GM12878 (cell line): ENCODE results near the gene CNKSR3. TPM values are rescaled to one million over a fixed set of nuclear protein-coding genes. Genes with fewer than 3 reads are reported as not detected.
A peak's percentile ranks its signal among the peaks of the same experiment; 100 is the strongest.

ENCODE experiments used
- ATAC-seq: fragments of 200-7000 bp; cut with Tn5 transposase; 3 replicates; pipeline ENCODE4 v1.9.1; 2020; ENCODE audit warnings: mild to moderate bottlenecking, moderate library complexity
- BruUV-seq: library from RNA; stranded (reverse); fragments of 400-500 nt; replicated peaks from 2 replicates; lab custom pipeline; 2021; lab: Mats Ljungman, UMichigan
- CTCF ChIA-PET: fragments of 300-600 bp; sonication (Branson Sonifier 250); formaldehyde crosslinking; extraction: SDS; loops from one replicate; lab custom pipeline; 2021; ENCODE audit warnings: inconsistent platforms; lab: Yijun Ruan, JAX
- POLR2A ChIA-PET: fragments of 350-600 bp; formaldehyde crosslinking; extraction: SDS; loops from one replicate; lab custom pipeline; 2021; ENCODE audit warnings: inconsistent platforms; lab: Charles Lee
- RAD21 ChIA-PET: fragments of 300-600 bp; sonication (Branson Sonifier 250); formaldehyde crosslinking; loops from one replicate; lab custom pipeline; 2023; ENCODE audit warnings: antibody characterized with exemption; ENCODE audit not compliant: unreplicated experiment; lab: Charles Lee
- SMC1A ChIA-PET: fragments of 300-600 bp; sonication (Branson Sonifier 250); formaldehyde crosslinking; loops from one replicate; lab custom pipeline; 2023; ENCODE audit not compliant: unreplicated experiment, uncharacterized antibody; lab: Charles Lee
- DNase-seq: peaks from one replicate; pipeline ENCODE4 v3.0.0-alpha.2; 2011; ENCODE audit warnings: low read depth, low spot score
- FAIRE-seq: peaks from 3 replicates; lab custom pipeline; 2011; peaks lifted over from hg19 to GRCh38; lab: Jason Lieb, UNC
- H2AFZ ChIP-seq: 2 replicates; pipeline ENCODE4 v1.6.0; 2011; ENCODE audit warnings: low read depth, low read length, control low read depth; ENCODE audit not compliant: control insufficient read depth
- H3K27ac ChIP-seq: 2 replicates; pipeline ENCODE4 v1.5.1; 2011; ENCODE audit warnings: control low read depth; ENCODE audit not compliant: control insufficient read depth, insufficient read depth
- H3K27me3 ChIP-seq, 2 experiments: replicated peaks in 1 of 2; 2 replicates each; pipeline versions ENCODE4 v1.6.0 to v1.6.1; 2011; ENCODE audit warnings: low read length in 1 of 2; ENCODE audit not compliant: control insufficient read depth in 2 of 2, insufficient read depth in 2 of 2
- H3K36me3 ChIP-seq, 2 experiments: 2 replicates each; pipeline ENCODE4 v1.5.1; 2011; ENCODE audit warnings: low read length in 1 of 2; ENCODE audit not compliant: control insufficient read depth in 2 of 2, insufficient read depth in 2 of 2
- H3K4me1 ChIP-seq: 2 replicates; pipeline ENCODE4 v1.6.1; 2011; ENCODE audit warnings: mild to moderate bottlenecking, low read length, moderate library complexity, mixed read lengths; ENCODE audit not compliant: control insufficient read depth, insufficient read depth
- H3K4me2 ChIP-seq: 2 replicates; pipeline ENCODE4 v1.6.0; 2011; ENCODE audit warnings: control low read depth; ENCODE audit not compliant: control insufficient read depth, insufficient read depth
- H3K4me3 ChIP-seq: fragments of 200-600 bp; sonication (generic); 2 replicates; pipeline ENCODE4 v1.5.1; 2016
- H3K79me2 ChIP-seq: 2 replicates; pipeline ENCODE4 v1.6.0; 2011; ENCODE audit warnings: low read length; ENCODE audit not compliant: control insufficient read depth, insufficient read depth
- H3K9ac ChIP-seq: 2 replicates; pipeline ENCODE4 v1.8.0; 2011; ENCODE audit warnings: low read length, control low read depth, mixed read lengths; ENCODE audit not compliant: control insufficient read depth, insufficient read depth
- H3K9me3 ChIP-seq: replicated peaks from 3 replicates; pipeline ENCODE4 v1.5.1; 2011; ENCODE audit warnings: mild to moderate bottlenecking, low read length; ENCODE audit not compliant: control insufficient read depth, insufficient read depth
- H4K20me1 ChIP-seq: 2 replicates; pipeline ENCODE4 v1.6.0; 2011; ENCODE audit not compliant: control insufficient read depth, insufficient read depth
- CTCF ChIP-seq, 3 experiments: IDR thresholded peaks in 2 of 3; conservative IDR thresholded peaks in 1 of 3; 2 replicates each; pipeline ENCODE4 v1.5.1; 2011; ENCODE audit warnings: low read depth in 3 of 3, low read length in 3 of 3, mild to moderate bottlenecking in 3 of 3, control low read depth in 2 of 3, moderate library complexity in 2 of 3, inconsistent platforms in 1 of 3, mixed read lengths in 1 of 3; ENCODE audit not compliant: control insufficient read depth in 2 of 3, insufficient read depth in 1 of 3; ENCODE audit errors: extremely low read depth in 1 of 3
- CUX1 ChIP-seq: IDR thresholded peaks from 2 replicates; pipeline ENCODE4 v1.6.1; 2012; ENCODE audit warnings: improper control_type of control experiment, low read depth, low read length; ENCODE audit not compliant: insufficient replicate concordance
- HSF1 ChIP-seq: fragments of 150-350 bp; IDR thresholded peaks from 2 replicates; pipeline ENCODE4 v1.6.1; 2014; ENCODE audit warnings: mild to moderate bottlenecking, low read depth, low read length
- POU2F2 ChIP-seq: IDR thresholded peaks from 3 replicates; pipeline ENCODE4 v1.6.1; 2011; ENCODE audit warnings: low read depth, mild to moderate bottlenecking, low read length, borderline replicate concordance
- RAD21 ChIP-seq: IDR thresholded peaks from 2 replicates; pipeline ENCODE4 v1.6.1; 2011; ENCODE audit warnings: mild to moderate bottlenecking, low read depth, low read length, moderate library complexity; ENCODE audit not compliant: insufficient read depth
- TARDBP ChIP-seq: IDR thresholded peaks from 2 replicates; pipeline ENCODE4 v1.6.1; 2016; ENCODE audit warnings: borderline replicate concordance
- USF2 ChIP-seq: IDR thresholded peaks from 2 replicates; pipeline ENCODE4 v1.6.1; 2011; ENCODE audit warnings: low read depth, low read length, improper control_type of control experiment, borderline replicate concordance
- WGBS: methylation state at CpG from one replicate; pipeline ENCODE4 v1.1.6; 2016; ENCODE audit warnings: low lambda C conversion rate; ENCODE audit not compliant: insufficient replicate concordance, insufficient coverage; ENCODE audit errors: missing lambda C conversion rate; 5-methylcytosine and 5-hydroxymethylcytosine counted together
- in situ Hi-C: fragments of 300-500 bp; cut with MboI; formaldehyde crosslinking; loops from 9 replicates; pipeline ENCODE4 v1.14.3; 2018; ENCODE audit warnings: mixed read lengths
- intact Hi-C: fragments of 100-400 bp; cut with micrococcal nuclease; formaldehyde crosslinking; loops from one replicate; pipeline ENCODE4 v1.14.2; 2022; ENCODE audit not compliant: unreplicated experiment
- polyA plus RNA-seq, 11 experiments: library from polyadenylated mRNA; depleted of rRNA in 4 of 11; unstranded in 6 of 11; stranded (reverse) in 5 of 11; fragments of >200 nt; fragmentation: Nextera tagmentation in 4 of 11; fragmentation: Illumina TruSeq in 1 of 11; extraction: Ambion mirVana in 4 of 11; extraction: Trizol in 1 of 11; gene quantifications; 1 replicate in 1 of 11; 2 replicates in 10 of 11; pipeline versions ENCODE4 v1.2.1 to v1.2.3, GENCODE V29; 2011 to 2016; ENCODE audit warnings: inconsistent platforms in 2 of 11, missing spikeins in 2 of 11, low read depth in 1 of 11
- total RNA-seq, 4 experiments: library from RNA; depleted of rRNA in 3 of 4; stranded (reverse); fragments of >200 nt in 3 of 4; fragmentation: Illumina TruSeq in 1 of 4; extraction: Trizol in 1 of 4; gene quantifications; 2 replicates each; pipeline versions ENCODE4 v1.2.1 to v1.2.3, GENCODE V29; 2013 to 2021

CNKSR3 gene
- total and polyA plus RNA-seq, 10 of the 15 experiments (the other 5 are each of a cell fraction or from before 2014, with no cell fraction given) = under 0.01 to 0.48 (median 0.12) TPM; not detected in 2

- Histone ChIP-seq H3K79me2 (no peaks in the 10 kb centered on the region), H3K4me3 (no peak overlapping the region), H2AFZ (no peak overlapping the region), H3K27me3 (0 out of 4 replicates have a peak, but pooled peaks cover 0 to 1% of the 10 kb centered on the region in 2 experiments), H3K9ac (no peak overlapping the region), H4K20me1 (no peaks in the 10 kb centered on the region), H3K9me3 (no peaks in the 10 kb centered on the region), H3K4me2 (no peak overlapping the region), H3K27ac (no peak overlapping the region), H3K4me1 (no peaks in the 10 kb centered on the region), H3K36me3 (no peaks in the 10 kb centered on the region)
- in situ Hi-C loops (no loop called here), intact Hi-C loops (no loop called here)
- 52% methylated on average over 9 of the region's 9 CpGs for WGBS
- ChIA-PET CTCF (interaction anchor here (0.7 to 1.3 kb wide), 7 partner anchors 14 to 302 kb away, joined by 3 to 6 read pairs (median 4); no protein-coding TSS in a partner anchor), RAD21 (interaction anchor here (1.4 kb wide), 1 partner anchor 113 kb away, joined by 3 read pairs; no protein-coding TSS in a partner anchor), SMC1A (interaction anchor here (0.6 to 1.4 kb wide), 3 partner anchors 12 to 172 kb away, joined by 3 to 4 read pairs (median 3); no protein-coding TSS in a partner anchor), POLR2A (interaction anchor here (0.6 kb wide), 1 partner anchor 1136 kb away, joined by 3 read pairs; no protein-coding TSS in a partner anchor)
- DNase-seq = no peak
- TF ChIP-seq TARDBP = no peak
- TF ChIP-seq RAD21 = 0 out of 2 replicates have a peak, but pooled peaks have one; percentile 4
- TF ChIP-seq POU2F2 = no peak
- TF ChIP-seq USF2 = no peak
- peak in 1 of 3 experiments; percentile 16; a peak in 3 of 6 replicates for TF ChIP-seq CTCF (IDR thresholded peaks at IDR 0.05 in 2 of 3, conservative IDR thresholded peaks at IDR 0.05 in 1 of 3; ENCODE audit: control insufficient read depth in 2 of 3, extremely low read depth in 1 of 3, insufficient read depth in 1 of 3, low read depth in 3 of 3, low read length in 3 of 3)
- TF ChIP-seq CUX1 = no peak
- TF ChIP-seq HSF1 = no peak
- peak; percentile 52; the same call in 2 of the 3 replicates for ATAC-seq
- FAIRE-seq = no peak
- BruUV-seq = no TSS peak
Measured at GRCh38 chr6:154500769-154501577, 9.5 kb downstream of the CNKSR3 start.
